Astrocyte (in vitro differentiated cells and primary cell): ENCODE data around the gene GLRA3. TPM values are rescaled to one million over a fixed set of nuclear protein-coding genes. Genes with fewer than 3 reads are reported as not detected.

Experiments used
- DNase-seq: peaks from one replicate; pipeline ENCODE4 v3.0.0-alpha.2; 2010; ENCODE audit warnings: low read depth
- FAIRE-seq: peaks from 2 replicates; lab custom pipeline; 2011; peaks lifted over from hg19 to GRCh38; lab: Jason Lieb, UNC
- H2AFZ ChIP-seq: 2 replicates; pipeline ENCODE4 v1.6.0; 2012; ENCODE audit warnings: low read depth, low read length, inconsistent platforms
- H3K27ac ChIP-seq: 2 replicates; pipeline ENCODE4 v1.5.1; 2011; ENCODE audit warnings: low read depth, low read length, inconsistent platforms
- H3K27me3 ChIP-seq: 2 replicates; pipeline ENCODE4 v1.6.0; 2011; ENCODE audit warnings: low read length, inconsistent platforms; ENCODE audit not compliant: insufficient read depth
- H3K36me3 ChIP-seq: 2 replicates; pipeline ENCODE4 v1.5.1; 2011; ENCODE audit warnings: low read length, inconsistent platforms; ENCODE audit not compliant: insufficient read depth
- H3K4me1 ChIP-seq: 2 replicates; pipeline ENCODE4 v1.5.1; 2011; ENCODE audit warnings: low read length, inconsistent platforms; ENCODE audit not compliant: insufficient read depth
- H3K4me2 ChIP-seq: 2 replicates; pipeline ENCODE4 v1.6.0; 2012; ENCODE audit warnings: low read length, inconsistent platforms
- H3K4me3 ChIP-seq: 2 replicates; pipeline ENCODE4 v1.5.1; 2011; ENCODE audit warnings: low read depth, mild to moderate bottlenecking, low read length, inconsistent platforms; ENCODE audit not compliant: insufficient read depth
- H3K79me2 ChIP-seq: 2 replicates; pipeline ENCODE4 v1.6.0; 2012; ENCODE audit warnings: mild to moderate bottlenecking, low read length, inconsistent platforms; ENCODE audit not compliant: insufficient read depth
- H3K9ac ChIP-seq: 2 replicates; pipeline ENCODE4 v1.6.0; 2012; ENCODE audit warnings: mild to moderate bottlenecking, low read length, inconsistent platforms
- H3K9me3 ChIP-seq: 2 replicates; pipeline ENCODE4 v1.5.1; 2012; ENCODE audit warnings: low read depth, mild to moderate bottlenecking, low read length, inconsistent platforms; ENCODE audit not compliant: insufficient read depth
- H4K20me1 ChIP-seq: 2 replicates; pipeline ENCODE4 v1.6.0; 2012; ENCODE audit warnings: low read length, inconsistent platforms; ENCODE audit not compliant: insufficient read depth
- H3K27ac Mint-ChIP-seq: one replicate; pipeline ENCODE4 v1.8.0; 2021; ENCODE audit warnings: mild to moderate bottlenecking, mixed read lengths; ENCODE audit not compliant: unreplicated experiment
- H3K27me3 Mint-ChIP-seq: one replicate; pipeline ENCODE4 v1.8.0; 2021; ENCODE audit warnings: low read depth, mixed read lengths; ENCODE audit not compliant: unreplicated experiment
- H3K36me3 Mint-ChIP-seq: one replicate; pipeline ENCODE4 v1.8.0; 2021; ENCODE audit warnings: low read depth, mixed read lengths; ENCODE audit not compliant: unreplicated experiment
- H3K4me1 Mint-ChIP-seq: one replicate; pipeline ENCODE4 v1.8.0; 2021; ENCODE audit warnings: low read depth, mixed read lengths; ENCODE audit not compliant: unreplicated experiment
- H3K4me3 Mint-ChIP-seq: one replicate; pipeline ENCODE4 v1.8.0; 2021; ENCODE audit warnings: mild to moderate bottlenecking, moderate library complexity, mixed read lengths; ENCODE audit not compliant: unreplicated experiment
- H3K9me3 Mint-ChIP-seq: one replicate; pipeline ENCODE4 v1.8.0; 2021; ENCODE audit warnings: mild to moderate bottlenecking, mixed read lengths; ENCODE audit not compliant: unreplicated experiment
- EZH2 ChIP-seq: IDR thresholded peaks from 2 replicates; pipeline ENCODE4 v1.6.1; 2012; ENCODE audit warnings: mild to moderate bottlenecking, low read length, inconsistent platforms; ENCODE audit not compliant: insufficient read depth
- total RNA-seq: library from RNA; stranded (reverse); gene quantifications from 2 replicates; pipeline ENCODE4 v1.2.1, GENCODE V29; 2021
- TF ChIP-seq, protein P1 (sequence below): IDR thresholded peaks from 2 replicates; pipeline ENCODE4 v1.5.1; 2011; ENCODE audit warnings: low read depth, mild to moderate bottlenecking, inconsistent platforms, low read length, moderate library complexity; ENCODE audit not compliant: insufficient read depth

GLRA3 gene
- total RNA-seq, 1 donor from 2014 or later = not detected

DNA sequence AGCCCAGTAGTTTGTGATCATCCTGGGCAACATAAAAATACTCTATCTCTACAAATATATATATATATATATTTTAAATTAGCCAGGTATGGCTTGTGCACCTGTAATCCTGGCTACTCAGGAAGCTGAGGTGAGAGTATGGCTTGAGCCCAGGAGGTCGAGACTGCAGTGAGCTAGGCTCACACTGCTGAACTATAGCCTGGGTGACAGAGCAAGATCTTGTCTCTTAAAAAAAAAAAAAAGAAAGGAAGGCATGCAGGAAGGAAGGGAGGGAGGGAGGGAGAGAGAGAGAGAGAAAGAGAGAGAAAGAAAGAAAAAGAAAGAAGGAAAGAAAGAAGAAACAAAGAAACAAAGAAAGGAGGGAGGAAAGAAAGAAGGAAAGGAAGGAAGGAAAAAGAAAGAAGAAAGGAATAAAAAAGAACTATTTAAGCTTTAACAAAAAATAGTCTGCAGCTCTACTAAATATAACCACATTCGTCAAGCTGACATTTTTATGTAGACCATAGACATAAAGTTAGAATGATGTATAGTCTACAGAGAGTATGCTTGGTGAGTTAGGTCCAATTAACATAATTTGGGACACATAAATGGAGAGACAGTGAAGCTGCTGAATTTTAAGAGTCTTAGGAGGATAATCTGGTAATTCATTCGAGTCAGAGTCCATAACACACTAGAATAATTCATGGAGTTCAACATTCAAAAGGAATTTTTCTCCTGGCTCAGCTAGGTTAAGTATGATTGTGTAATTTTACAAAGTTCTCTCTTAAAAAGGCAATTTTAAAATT lies 111.9 kb downstream of the GLRA3 start:
- H4K20me1 ChIP-seq = no peaks in the 10 kb centered on the region
- TF ChIP-seq EZH2 = no peak
- TF ChIP-seq, protein P1, sequence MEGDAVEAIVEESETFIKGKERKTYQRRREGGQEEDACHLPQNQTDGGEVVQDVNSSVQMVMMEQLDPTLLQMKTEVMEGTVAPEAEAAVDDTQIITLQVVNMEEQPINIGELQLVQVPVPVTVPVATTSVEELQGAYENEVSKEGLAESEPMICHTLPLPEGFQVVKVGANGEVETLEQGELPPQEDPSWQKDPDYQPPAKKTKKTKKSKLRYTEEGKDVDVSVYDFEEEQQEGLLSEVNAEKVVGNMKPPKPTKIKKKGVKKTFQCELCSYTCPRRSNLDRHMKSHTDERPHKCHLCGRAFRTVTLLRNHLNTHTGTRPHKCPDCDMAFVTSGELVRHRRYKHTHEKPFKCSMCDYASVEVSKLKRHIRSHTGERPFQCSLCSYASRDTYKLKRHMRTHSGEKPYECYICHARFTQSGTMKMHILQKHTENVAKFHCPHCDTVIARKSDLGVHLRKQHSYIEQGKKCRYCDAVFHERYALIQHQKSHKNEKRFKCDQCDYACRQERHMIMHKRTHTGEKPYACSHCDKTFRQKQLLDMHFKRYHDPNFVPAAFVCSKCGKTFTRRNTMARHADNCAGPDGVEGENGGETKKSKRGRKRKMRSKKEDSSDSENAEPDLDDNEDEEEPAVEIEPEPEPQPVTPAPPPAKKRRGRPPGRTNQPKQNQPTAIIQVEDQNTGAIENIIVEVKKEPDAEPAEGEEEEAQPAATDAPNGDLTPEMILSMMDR = no peak
- no peak overlapping the region for H2AFZ ChIP-seq
- no peak overlapping the region for H3K27ac Mint-ChIP-seq
- no peaks in the 10 kb centered on the region for H3K36me3 ChIP-seq
- peaks cover 5% of the 10 kb centered on the region for H3K27me3 ChIP-seq
- H3K27me3 Mint-ChIP-seq = no peaks in the 10 kb centered on the region
- H3K9me3 ChIP-seq = no peaks in the 10 kb centered on the region
- FAIRE-seq = no peak
- H3K4me2 ChIP-seq = no peak overlapping the region
- no peak overlapping the region for H3K27ac ChIP-seq
- no peaks in the 10 kb centered on the region for H3K79me2 ChIP-seq
- no peak overlapping the region for H3K4me3 Mint-ChIP-seq
- H3K9ac ChIP-seq = no peak overlapping the region
- H3K36me3 Mint-ChIP-seq = no peaks in the 10 kb centered on the region
- H3K4me1 Mint-ChIP-seq = peaks cover 8% of the 10 kb centered on the region
- H3K4me1 ChIP-seq = no peaks in the 10 kb centered on the region
- H3K4me3 ChIP-seq = no peak overlapping the region
- no peaks in the 10 kb centered on the region for H3K9me3 Mint-ChIP-seq
- no peak for DNase-seq

DNA sequence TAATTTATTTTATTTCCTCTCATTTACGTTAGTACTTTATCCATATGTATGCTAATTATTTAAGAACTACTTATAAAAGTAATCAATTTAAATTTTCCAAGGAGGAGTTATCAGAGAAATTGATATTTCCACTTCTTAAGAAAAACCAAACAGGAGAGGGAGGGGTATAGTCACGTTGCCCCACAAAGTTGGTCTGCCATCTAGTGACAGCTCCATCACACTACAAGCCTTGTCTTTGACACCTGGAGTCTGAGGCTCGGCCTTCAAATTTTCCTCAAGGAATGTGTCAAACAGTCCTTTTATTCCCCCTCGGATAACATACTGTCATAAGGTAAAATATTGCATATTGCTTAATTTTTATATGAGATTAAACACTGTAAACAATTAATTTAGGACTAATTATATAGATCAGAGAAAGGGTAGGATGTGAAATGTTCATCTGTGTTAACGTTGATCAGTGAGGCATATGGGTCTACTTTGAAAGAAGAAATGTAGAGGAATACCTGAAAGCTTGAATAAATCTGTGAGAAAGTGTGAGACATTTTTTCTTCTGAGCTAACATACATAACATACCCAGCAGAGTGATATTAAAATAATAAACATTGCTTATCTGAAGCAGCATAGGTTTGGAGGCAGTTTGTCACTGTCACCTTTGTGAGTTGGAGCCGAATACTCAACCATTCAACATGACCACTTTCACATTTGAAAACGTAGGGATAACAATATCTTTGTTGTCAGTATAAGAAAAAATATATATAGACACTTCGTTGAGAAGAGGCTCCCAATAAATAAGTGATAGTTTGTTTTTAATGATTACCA lies 114.4 kb downstream of the GLRA3 start:
- Histone ChIP-seq H3K9me3 (no peaks in the 10 kb centered on the region), H3K27ac (no peak overlapping the region), H3K9ac (no peak overlapping the region), H3K36me3 (no peaks in the 10 kb centered on the region), H3K4me1 (no peaks in the 10 kb centered on the region), H3K27me3 (peaks cover 5% of the 10 kb centered on the region), H3K79me2 (no peaks in the 10 kb centered on the region), H3K4me3 (no peak overlapping the region), H2AFZ (no peak overlapping the region), H4K20me1 (no peaks in the 10 kb centered on the region), H3K4me2 (no peak overlapping the region)
- Mint-ChIP-seq H3K4me3 (no peak overlapping the region), H3K36me3 (no peaks in the 10 kb centered on the region), H3K27ac (no peak overlapping the region), H3K9me3 (no peaks in the 10 kb centered on the region), H3K27me3 (no peaks in the 10 kb centered on the region), H3K4me1 (peaks cover 8% of the 10 kb centered on the region)
- FAIRE-seq (peak; percentile 81), DNase-seq (peak; percentile 22)
- TF ChIP-seq EZH2 = no peak
- TF ChIP-seq, protein P1 = peak; percentile 66
